H9 (cell line): ENCODE data around the gene TRABD2B. TPM values are rescaled to one million over a fixed set of nuclear protein-coding genes. Genes with fewer than 3 reads are reported as not detected.

Experiments used
- DNase-seq: peaks from one replicate; pipeline ENCODE4 v3.0.0-alpha.2; 2017
- H2AFZ ChIP-seq: one replicate; pipeline ENCODE4 v1.6.1; 2013; ENCODE audit warnings: mild to moderate bottlenecking, low read length, control low read depth, moderate library complexity
- H2AK5ac ChIP-seq: 2 replicates; pipeline ENCODE4 v1.6.1; 2013; ENCODE audit warnings: low read length, control low read depth, mixed read lengths; ENCODE audit not compliant: insufficient read length
- H2BK120ac ChIP-seq: one replicate; pipeline ENCODE4 v1.6.1; 2013; ENCODE audit warnings: low read depth, mild to moderate bottlenecking, low read length, control low read depth, inconsistent platforms; ENCODE audit not compliant: poor library complexity, severe bottlenecking
- H2BK12ac ChIP-seq: 2 replicates; pipeline ENCODE4 v1.6.1; 2013; ENCODE audit warnings: low read length, control low read depth, mixed read lengths, low read depth; ENCODE audit not compliant: insufficient read length
- H2BK15ac ChIP-seq: 2 replicates; pipeline ENCODE4 v1.6.1; 2013; ENCODE audit warnings: low read depth, low read length, control low read depth
- H2BK20ac ChIP-seq: one replicate; pipeline ENCODE4 v1.6.1; 2013; ENCODE audit warnings: low read depth, mild to moderate bottlenecking, low read length, control low read depth, inconsistent platforms; ENCODE audit not compliant: poor library complexity, severe bottlenecking
- H2BK5ac ChIP-seq: 2 replicates; pipeline ENCODE4 v1.6.1; 2013; ENCODE audit warnings: low read length, control low read depth, mixed read lengths; ENCODE audit not compliant: insufficient read length
- H3K14ac ChIP-seq: 2 replicates; pipeline ENCODE4 v1.6.1; 2013; ENCODE audit warnings: low read length, control low read depth; ENCODE audit not compliant: insufficient read depth
- H3K18ac ChIP-seq: 2 replicates; pipeline ENCODE4 v1.6.1; 2013; ENCODE audit warnings: low read depth, mild to moderate bottlenecking, mixed read lengths, low read length, control low read depth; ENCODE audit not compliant: insufficient read length
- H3K23ac ChIP-seq: 2 replicates; pipeline ENCODE4 v1.6.1; 2013; ENCODE audit warnings: low read length, control low read depth, mixed read lengths, low read depth; ENCODE audit not compliant: insufficient read length
- H3K23me2 ChIP-seq: 2 replicates; pipeline ENCODE4 v1.6.1; 2013; ENCODE audit warnings: low read depth, mild to moderate bottlenecking, mixed read lengths, low read length, control low read depth; ENCODE audit not compliant: insufficient read length, poor library complexity, severe bottlenecking
- H3K27ac ChIP-seq: 2 replicates; pipeline ENCODE4 v1.5.1; 2013; ENCODE audit warnings: low read length, control low read depth, mixed read lengths, low read depth; ENCODE audit not compliant: insufficient read length
- H3K27me3 ChIP-seq: 2 replicates; pipeline ENCODE4 v1.6.1; 2013; ENCODE audit warnings: low read length, control low read depth, inconsistent platforms; ENCODE audit not compliant: insufficient read depth
- H3K4ac ChIP-seq: 2 replicates; pipeline ENCODE4 v1.6.1; 2013; ENCODE audit warnings: low read depth, mild to moderate bottlenecking, control low read depth, inconsistent platforms, low read length, moderate library complexity
- H3K4me1 ChIP-seq: 2 replicates; pipeline ENCODE4 v1.6.1; 2013; ENCODE audit warnings: low read length, control low read depth, inconsistent platforms; ENCODE audit not compliant: insufficient read depth
- H3K4me2 ChIP-seq: 2 replicates; pipeline ENCODE4 v1.6.1; 2013; ENCODE audit warnings: low read length, control low read depth, mixed read lengths; ENCODE audit not compliant: insufficient read length, insufficient read depth
- H3K56ac ChIP-seq: 2 replicates; pipeline ENCODE4 v1.6.1; 2013; ENCODE audit warnings: low read depth, mild to moderate bottlenecking, mixed read lengths, low read length, control low read depth; ENCODE audit not compliant: insufficient read length
- H3K79me1 ChIP-seq: 2 replicates; pipeline ENCODE4 v1.6.1; 2013; ENCODE audit warnings: low read depth, mild to moderate bottlenecking, moderate library complexity, low read length, control low read depth, inconsistent platforms; ENCODE audit not compliant: insufficient read depth, poor library complexity, severe bottlenecking
- H3K79me2 ChIP-seq: 2 replicates; pipeline ENCODE4 v1.6.1; 2013; ENCODE audit warnings: low read length, control low read depth, inconsistent platforms; ENCODE audit not compliant: insufficient read depth
- H3K9ac ChIP-seq: 2 replicates; pipeline ENCODE4 v1.6.1; 2013; ENCODE audit warnings: low read length, control low read depth, mixed read lengths; ENCODE audit not compliant: insufficient read length; ENCODE audit errors: extremely low read depth
- H3K9me3 ChIP-seq: one replicate; pipeline ENCODE4 v1.6.1; 2013; ENCODE audit warnings: low read depth, low read length, inconsistent platforms; ENCODE audit not compliant: control insufficient read depth
- H3T11ph ChIP-seq: one replicate; pipeline ENCODE4 v1.6.1; 2013; ENCODE audit warnings: mild to moderate bottlenecking, low read length, control low read depth, inconsistent platforms
- H4K20me1 ChIP-seq: one replicate; pipeline ENCODE4 v1.6.1; 2013; ENCODE audit not compliant: control insufficient read depth, insufficient read length, insufficient read depth
- H4K5ac ChIP-seq: 2 replicates; pipeline ENCODE4 v1.6.1; 2013; ENCODE audit warnings: low read depth, mild to moderate bottlenecking, mixed read lengths, low read length, control low read depth; ENCODE audit not compliant: insufficient read length
- H4K8ac ChIP-seq: replicated peaks from 2 replicates; pipeline ENCODE4 v1.6.1; 2013; ENCODE audit warnings: low read length, control low read depth, mixed read lengths, low read depth; ENCODE audit not compliant: insufficient read length
- H4K91ac ChIP-seq: 2 replicates; pipeline ENCODE4 v1.6.1; 2013; ENCODE audit warnings: low read depth, mild to moderate bottlenecking, moderate library complexity, mixed read lengths, low read length, control low read depth; ENCODE audit not compliant: insufficient read length
- H3K27ac Mint-ChIP-seq, 3 experiments: 2 replicates in 2 of 3; 3 replicates in 1 of 3; pipeline ENCODE4 v1.8.0; 2020 to 2021; ENCODE audit warnings: mixed read lengths in 3 of 3, mild to moderate bottlenecking in 1 of 3, moderate library complexity in 1 of 3
- H3K27me3 Mint-ChIP-seq: 2 replicates; pipeline ENCODE4 v1.8.0; 2021; ENCODE audit warnings: low read depth, mild to moderate bottlenecking, moderate library complexity, mixed read lengths
- H3K36me3 Mint-ChIP-seq, 3 experiments: 2 replicates in 2 of 3; 3 replicates in 1 of 3; pipeline ENCODE4 v1.8.0; 2020 to 2021; ENCODE audit warnings: low read depth in 3 of 3, mixed read lengths in 3 of 3; ENCODE audit not compliant: insufficient read depth in 1 of 3
- H3K4me1 Mint-ChIP-seq, 2 experiments: 2 replicates each; pipeline ENCODE4 v1.8.0; 2020; ENCODE audit warnings: mixed read lengths in 2 of 2
- H3K4me3 Mint-ChIP-seq, 2 experiments: 2 replicates in 1 of 2; 3 replicates in 1 of 2; pipeline ENCODE4 v1.8.0; 2020 to 2021; ENCODE audit warnings: mild to moderate bottlenecking in 2 of 2, mixed read lengths in 2 of 2, moderate library complexity in 1 of 2
- H3K9me3 Mint-ChIP-seq, 2 experiments: 2 replicates in 1 of 2; 3 replicates in 1 of 2; pipeline ENCODE4 v1.8.0; 2020; ENCODE audit warnings: mild to moderate bottlenecking in 2 of 2, mixed read lengths in 2 of 2, moderate library complexity in 1 of 2
- WGBS: extraction: QIAGEN DNeasy Blood & Tissue Kit; methylation state at CpG from one replicate; pipeline ENCODE4 v1.1.7; 2013; ENCODE audit warnings: missing lambda C conversion rate, low lambda C conversion rate, mixed read lengths; ENCODE audit not compliant: insufficient read length; ENCODE audit errors: extremely low coverage; 5-methylcytosine and 5-hydroxymethylcytosine counted together
- total RNA-seq: library from RNA; stranded (reverse); gene quantifications from 2 replicates; pipeline ENCODE4 v1.2.1, GENCODE V29; 2021
- TF ChIP-seq, protein P1 (sequence below): fragments of 200-600 bp; sonication (generic); conservative IDR thresholded peaks from 3 replicates; pipeline ENCODE4 v1.8.0; 2021; ENCODE audit warnings: antibody characterized with exemption, mild to moderate bottlenecking

The TRABD2B gene
- total RNA-seq, 1 experiment from 2014 or later: 2.3 TPM

DNA sequence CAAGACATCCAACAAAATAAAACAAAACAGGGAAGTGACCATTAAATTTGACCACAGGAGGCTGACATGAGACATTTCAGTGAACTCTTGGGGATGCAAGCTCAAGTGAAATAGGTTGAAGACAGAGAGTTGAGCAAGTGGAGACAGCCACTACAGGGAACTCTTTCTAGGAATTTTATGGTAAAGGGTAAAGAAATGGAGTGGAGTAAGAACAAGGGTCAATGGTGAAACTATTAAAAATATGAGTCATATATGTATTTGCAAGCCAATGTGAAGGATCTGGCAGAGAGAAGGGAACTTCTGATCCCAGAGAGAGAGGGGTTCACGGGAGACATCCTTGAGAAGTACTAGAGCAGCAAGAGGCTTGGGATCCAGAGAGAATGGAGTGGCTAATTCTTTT, 9.1 kb upstream of the TRABD2B start:
- H4K8ac ChIP-seq: no peak overlapping the region
- no peaks in the 10 kb centered on the region for H3K9me3 ChIP-seq
- Mint-ChIP-seq H3K4me3 (no peak overlapping the region), H3K27ac (no peak overlapping the region), H3K36me3 (no peaks in the 10 kb centered on the region; a peak in 1 of 7 replicates), H3K4me1 (peaks cover 10 to 14% of the 10 kb centered on the region in 2 experiments), H3K9me3 (no peaks in the 10 kb centered on the region; a peak in 1 of 5 replicates), H3K27me3 (peaks cover 16% of the 10 kb centered on the region)
- WGBS: no CpG with 5 or more reads among the region's 1 CpG
- no peak for DNase-seq
- H3K56ac ChIP-seq: no peak overlapping the region
- H3K79me2 ChIP-seq: no peaks in the 10 kb centered on the region
- H2AFZ ChIP-seq: no peak overlapping the region
- H2BK120ac ChIP-seq: no peak overlapping the region
- TF ChIP-seq, protein P1, sequence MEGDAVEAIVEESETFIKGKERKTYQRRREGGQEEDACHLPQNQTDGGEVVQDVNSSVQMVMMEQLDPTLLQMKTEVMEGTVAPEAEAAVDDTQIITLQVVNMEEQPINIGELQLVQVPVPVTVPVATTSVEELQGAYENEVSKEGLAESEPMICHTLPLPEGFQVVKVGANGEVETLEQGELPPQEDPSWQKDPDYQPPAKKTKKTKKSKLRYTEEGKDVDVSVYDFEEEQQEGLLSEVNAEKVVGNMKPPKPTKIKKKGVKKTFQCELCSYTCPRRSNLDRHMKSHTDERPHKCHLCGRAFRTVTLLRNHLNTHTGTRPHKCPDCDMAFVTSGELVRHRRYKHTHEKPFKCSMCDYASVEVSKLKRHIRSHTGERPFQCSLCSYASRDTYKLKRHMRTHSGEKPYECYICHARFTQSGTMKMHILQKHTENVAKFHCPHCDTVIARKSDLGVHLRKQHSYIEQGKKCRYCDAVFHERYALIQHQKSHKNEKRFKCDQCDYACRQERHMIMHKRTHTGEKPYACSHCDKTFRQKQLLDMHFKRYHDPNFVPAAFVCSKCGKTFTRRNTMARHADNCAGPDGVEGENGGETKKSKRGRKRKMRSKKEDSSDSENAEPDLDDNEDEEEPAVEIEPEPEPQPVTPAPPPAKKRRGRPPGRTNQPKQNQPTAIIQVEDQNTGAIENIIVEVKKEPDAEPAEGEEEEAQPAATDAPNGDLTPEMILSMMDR: no peak
- H4K91ac ChIP-seq: no peak overlapping the region
- no peaks in the 10 kb centered on the region for H4K20me1 ChIP-seq
- no peak overlapping the region for H3K4me2 ChIP-seq
- H2BK12ac ChIP-seq: no peak overlapping the region
- no peak overlapping the region for H2BK5ac ChIP-seq
- H3K23ac ChIP-seq: no peak overlapping the region
- no peak overlapping the region for H3K27ac ChIP-seq
- no peaks in the 10 kb centered on the region for H3K27me3 ChIP-seq
- no peak overlapping the region for H3K18ac ChIP-seq
- no peak overlapping the region for H4K5ac ChIP-seq
- H3K23me2 ChIP-seq: no peaks in the 10 kb centered on the region
- no peak overlapping the region for H2BK15ac ChIP-seq
- H3K79me1 ChIP-seq: no peaks in the 10 kb centered on the region
- H3K4me1 ChIP-seq: peaks cover 9% of the 10 kb centered on the region; the same call in 1 of the 2 replicates
- H3K14ac ChIP-seq: no peak overlapping the region
- H3K9ac ChIP-seq: no peak overlapping the region
- no peak overlapping the region for H2AK5ac ChIP-seq
- H3T11ph ChIP-seq: no peak overlapping the region
- no peak overlapping the region for H2BK20ac ChIP-seq
- H3K4ac ChIP-seq: no peak overlapping the region
